AG04449 (cell line): ENCODE results near the gene SLC4A1.

ENCODE experiments used
- CTCF ChIA-PET: fragments of 350-600 bp; formaldehyde crosslinking; extraction: SDS; loops from one replicate; lab custom pipeline; 2021; ENCODE audit warnings: antibody characterized with exemption; lab: Yijun Ruan, JAX
- POLR2A ChIA-PET: fragments of 400-600, 350-600 bp; formaldehyde crosslinking; extraction: SDS; loops from one replicate; lab custom pipeline; 2020; ENCODE audit warnings: antibody characterized with exemption, inconsistent platforms; lab: Yijun Ruan, JAX
- DNase-seq: peaks from one replicate; pipeline ENCODE4 v3.0.0-alpha.2; 2010; ENCODE audit warnings: low read depth, low spot score
- H3K4me3 ChIP-seq: 2 replicates; pipeline ENCODE4 v1.5.1; 2011; ENCODE audit warnings: low read depth, mild to moderate bottlenecking, control low read depth, low read length
- TF ChIP-seq, protein P1 (sequence below): IDR thresholded peaks from one replicate; pipeline ENCODE4 v1.5.1; 2011; ENCODE audit warnings: mild to moderate bottlenecking, moderate library complexity, low read length, control low read depth, inconsistent platforms; ENCODE audit not compliant: insufficient read depth; ENCODE audit errors: missing control alignments

Gene SLC4A1

DNA sequence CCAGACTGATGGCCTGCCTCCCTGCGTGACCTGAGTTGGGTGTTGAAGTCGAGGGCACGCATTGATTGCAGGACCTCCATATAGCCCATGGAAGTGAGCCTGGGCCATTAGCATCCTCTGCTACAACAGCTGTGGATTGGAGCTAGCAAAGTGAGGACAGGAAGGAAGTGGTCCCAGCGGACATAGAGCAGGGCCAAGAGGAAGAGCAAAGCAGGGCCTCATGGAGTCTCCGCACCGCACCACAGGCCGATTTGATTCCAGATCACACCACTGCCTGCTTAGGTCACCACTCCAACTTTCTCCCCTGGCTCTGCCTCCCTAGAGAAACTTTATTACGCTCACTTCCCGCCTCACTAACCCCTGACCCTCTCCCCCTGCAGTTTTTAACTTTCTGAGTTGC, 37.8 kb downstream of the SLC4A1 start:
- no peak overlapping the region for H3K4me3 ChIP-seq
- TF ChIP-seq, protein P1, sequence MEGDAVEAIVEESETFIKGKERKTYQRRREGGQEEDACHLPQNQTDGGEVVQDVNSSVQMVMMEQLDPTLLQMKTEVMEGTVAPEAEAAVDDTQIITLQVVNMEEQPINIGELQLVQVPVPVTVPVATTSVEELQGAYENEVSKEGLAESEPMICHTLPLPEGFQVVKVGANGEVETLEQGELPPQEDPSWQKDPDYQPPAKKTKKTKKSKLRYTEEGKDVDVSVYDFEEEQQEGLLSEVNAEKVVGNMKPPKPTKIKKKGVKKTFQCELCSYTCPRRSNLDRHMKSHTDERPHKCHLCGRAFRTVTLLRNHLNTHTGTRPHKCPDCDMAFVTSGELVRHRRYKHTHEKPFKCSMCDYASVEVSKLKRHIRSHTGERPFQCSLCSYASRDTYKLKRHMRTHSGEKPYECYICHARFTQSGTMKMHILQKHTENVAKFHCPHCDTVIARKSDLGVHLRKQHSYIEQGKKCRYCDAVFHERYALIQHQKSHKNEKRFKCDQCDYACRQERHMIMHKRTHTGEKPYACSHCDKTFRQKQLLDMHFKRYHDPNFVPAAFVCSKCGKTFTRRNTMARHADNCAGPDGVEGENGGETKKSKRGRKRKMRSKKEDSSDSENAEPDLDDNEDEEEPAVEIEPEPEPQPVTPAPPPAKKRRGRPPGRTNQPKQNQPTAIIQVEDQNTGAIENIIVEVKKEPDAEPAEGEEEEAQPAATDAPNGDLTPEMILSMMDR: no peak
- ChIA-PET POLR2A (no interaction called here), CTCF (interaction anchor here (2.4 kb wide), 1 partner anchor 9 kb away, joined by 9 read pairs; no protein-coding TSS in a partner anchor)
- no peak for DNase-seq

DNA sequence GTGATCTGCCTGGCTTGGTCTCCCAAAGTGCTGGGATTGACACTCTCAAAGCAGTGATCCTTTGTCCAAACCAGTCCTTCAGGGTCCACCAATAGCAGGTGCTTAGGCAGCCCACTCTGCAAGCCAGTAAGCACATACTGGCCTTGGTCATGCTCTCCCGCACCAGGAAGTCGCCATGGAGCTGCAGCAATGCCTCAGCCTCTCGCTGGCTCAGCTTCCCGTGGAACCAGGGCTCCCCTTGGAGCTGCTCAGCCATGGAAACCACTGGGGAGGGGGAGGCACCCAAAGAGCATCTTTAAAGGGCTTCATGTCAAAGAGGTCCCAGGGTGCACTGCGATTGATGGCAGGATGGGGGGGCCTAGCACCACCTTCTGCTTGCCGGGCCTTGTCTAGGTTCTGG, 38.8 kb downstream of the SLC4A1 start:
- TF ChIP-seq, protein P1: no peak
- ChIA-PET POLR2A (no interaction called here), CTCF (no interaction called here)
- H3K4me3 ChIP-seq: no peak overlapping the region
- no peak for DNase-seq

DNA sequence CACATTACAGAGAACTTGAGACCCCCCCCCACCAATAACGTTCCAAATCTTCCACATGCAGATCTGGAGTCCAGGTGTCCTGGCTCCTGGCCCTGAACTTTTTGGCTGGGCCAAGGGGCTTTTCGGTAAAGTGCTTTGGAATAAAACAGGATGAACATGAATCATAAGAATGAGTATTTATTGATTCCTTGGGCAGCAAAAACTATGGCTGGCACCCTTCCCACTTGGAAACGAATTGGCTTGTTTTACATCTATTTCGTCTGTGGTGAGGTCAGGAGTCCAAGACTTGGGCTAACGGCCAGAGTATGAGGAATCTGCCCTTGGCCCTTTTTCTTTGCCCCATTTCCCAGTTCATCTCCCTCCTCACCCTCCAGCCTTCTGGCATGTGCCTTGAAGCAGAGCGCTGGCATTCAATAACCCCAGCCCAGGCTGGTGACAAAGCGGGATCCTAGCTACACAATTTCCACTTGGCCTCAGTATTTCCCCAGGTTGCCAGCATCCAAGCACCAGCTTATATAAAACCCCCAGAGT, 44.3 kb downstream of the SLC4A1 start:
- ChIA-PET CTCF (interaction anchor here (0.7 to 0.9 kb wide), 2 partner anchors 13 to 139 kb away, joined by 4 read pairs; partner anchors contain the start of gene FAM171A2), POLR2A (no interaction called here)
- TF ChIP-seq, protein P1: no peak
- no peak for DNase-seq
- H3K4me3 ChIP-seq: no peak overlapping the region

DNA sequence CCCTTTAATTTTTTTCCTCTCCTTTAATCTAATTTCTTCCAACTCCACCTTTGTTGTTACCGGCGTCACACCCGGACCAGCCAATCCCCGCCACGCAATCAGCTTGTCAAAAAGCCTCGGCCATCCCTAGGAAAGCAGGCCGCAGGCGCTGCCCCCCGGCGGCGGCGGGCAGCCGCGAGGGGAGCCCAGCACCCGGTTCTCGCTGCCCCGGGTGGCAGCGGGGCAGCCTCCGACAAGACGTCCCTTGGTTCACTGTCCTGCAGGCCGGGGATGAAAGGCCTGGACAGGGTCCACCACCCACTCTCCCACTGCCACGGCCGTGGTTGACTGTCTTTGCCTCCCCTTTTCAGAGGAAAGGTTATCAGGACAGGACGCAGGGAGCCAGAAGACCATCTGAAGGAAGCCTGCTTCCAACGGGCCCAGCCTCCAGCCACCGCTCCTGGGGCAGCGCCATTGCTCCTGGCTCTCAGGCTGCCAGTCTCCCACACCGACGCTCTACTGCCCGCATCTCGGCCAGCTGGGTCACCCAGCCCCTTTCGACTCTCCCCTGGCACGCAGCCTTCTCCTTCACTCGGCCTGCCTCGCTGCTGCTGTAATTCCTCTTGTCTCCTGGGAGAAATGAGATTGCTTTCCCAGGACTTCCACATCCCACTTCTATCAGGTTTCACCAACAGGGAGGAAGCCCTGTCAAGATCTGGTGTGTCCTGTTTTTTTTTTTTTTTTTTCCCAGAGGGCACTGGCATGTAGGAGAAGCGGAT, 45.6 kb downstream of the SLC4A1 start:
- H3K4me3 ChIP-seq: peak overlapping the region; percentile 82
- DNase-seq: no peak
- ChIA-PET CTCF (interaction anchor here (0.6 to 4.7 kb wide), 11 partner anchors 8 to 141 kb away, joined by 3 to 58 read pairs (median 4); partner anchors contain the start of gene FAM171A2), POLR2A (interaction anchor here (0.6 to 3.4 kb wide), 4 partner anchors 12 to 105 kb away, joined by 3 to 18 read pairs (median 8); no protein-coding TSS in a partner anchor)
- TF ChIP-seq, protein P1: peak; percentile 27

DNA sequence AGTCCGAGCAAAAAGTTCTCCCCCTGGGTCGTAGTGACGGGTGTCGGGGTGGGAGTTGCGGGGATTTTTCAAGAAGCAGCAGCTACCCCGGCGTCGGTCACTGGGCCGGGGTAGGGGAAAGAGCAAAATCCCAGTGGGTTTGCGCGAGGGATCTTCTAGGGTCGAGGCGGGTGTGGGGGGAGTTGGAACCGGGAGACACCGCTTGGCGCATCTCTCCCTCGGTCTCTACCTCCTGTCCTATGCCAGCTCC, 46.1 kb downstream of the SLC4A1 start:
- ChIA-PET CTCF (interaction anchor here (0.6 to 4.7 kb wide), 10 partner anchors 9 to 141 kb away, joined by 3 to 58 read pairs (median 4); partner anchors contain the start of gene FAM171A2), POLR2A (interaction anchor here (0.7 to 3.4 kb wide), 5 partner anchors 12 to 124 kb away, joined by 3 to 18 read pairs (median 7); partner anchors contain the start of gene GRN)
- H3K4me3 ChIP-seq: peak overlapping the region; percentile 82
- no peak for DNase-seq
- TF ChIP-seq, protein P1: no peak
